Neural progenitor cell (in vitro differentiated cells): ENCODE data around the gene XYLT1. TPM values are rescaled to one million over a fixed set of nuclear protein-coding genes. Genes with fewer than 3 reads are reported as not detected.
A peak's percentile ranks its signal among the peaks of the same experiment; 100 is the strongest.

Source experiments
- DNase-seq: peaks from one replicate; pipeline ENCODE4 v3.0.0-alpha.2; 2016; ENCODE audit warnings: low spot score
- H2AFZ ChIP-seq: fragments of 200-600 bp; sonication (generic); replicated peaks from 2 replicates; pipeline ENCODE4 v1.6.1; 2016; ENCODE audit warnings: antibody characterized with exemption
- H3F3A ChIP-seq: fragments of 200-600 bp; sonication (generic); 2 replicates; pipeline ENCODE4 v1.6.1; 2016; ENCODE audit warnings: antibody characterized with exemption, low read depth
- H3K27ac ChIP-seq: fragments of 200-600 bp; sonication (generic); 2 replicates; pipeline ENCODE4 v1.5.1; 2016; ENCODE audit warnings: mild to moderate bottlenecking
- H3K27me3 ChIP-seq: fragments of 200-600 bp; sonication (generic); 2 replicates; pipeline ENCODE4 v1.6.1; 2016; ENCODE audit warnings: mild to moderate bottlenecking, moderate library complexity
- H3K36me3 ChIP-seq: fragments of 200-600 bp; sonication (generic); 2 replicates; pipeline ENCODE4 v1.5.1; 2016
- H3K4me1 ChIP-seq: fragments of 200-600 bp; sonication (generic); 2 replicates; pipeline ENCODE4 v1.6.1; 2016; ENCODE audit warnings: mixed run types
- H3K4me2 ChIP-seq: fragments of 200-600 bp; sonication (generic); 2 replicates; pipeline ENCODE4 v1.6.1; 2016
- H3K4me3 ChIP-seq: fragments of 200-600 bp; sonication (generic); 2 replicates; pipeline ENCODE4 v1.5.1; 2016
- H3K79me2 ChIP-seq: fragments of 200-600 bp; sonication (generic); 2 replicates; pipeline ENCODE4 v1.6.1; 2016; ENCODE audit warnings: low read depth
- H3K9ac ChIP-seq: fragments of 200-600 bp; sonication (generic); 2 replicates; pipeline ENCODE4 v1.6.1; 2016
- H3K9me3 ChIP-seq: fragments of 200-600 bp; sonication (generic); 2 replicates; pipeline ENCODE4 v1.5.1; 2016; ENCODE audit warnings: low read depth
- H4K20me1 ChIP-seq: fragments of 200-600 bp; sonication (generic); 2 replicates; pipeline ENCODE4 v1.6.1; 2016; ENCODE audit warnings: low read depth
- H3K27ac Mint-ChIP-seq: 3 replicates; pipeline ENCODE4 v1.8.0; 2021; ENCODE audit warnings: mixed read lengths
- H3K27me3 Mint-ChIP-seq: 2 replicates; pipeline ENCODE4 v1.8.0; 2022; ENCODE audit warnings: low read depth, mild to moderate bottlenecking, inconsistent platforms, moderate library complexity, mixed read lengths; ENCODE audit not compliant: insufficient read depth
- H3K36me3 Mint-ChIP-seq: 3 replicates; pipeline ENCODE4 v1.8.0; 2021; ENCODE audit warnings: mixed read lengths
- H3K4me1 Mint-ChIP-seq: 3 replicates; pipeline ENCODE4 v1.8.0; 2021; ENCODE audit warnings: mixed read lengths
- H3K4me3 Mint-ChIP-seq: 3 replicates; pipeline ENCODE4 v1.8.0; 2021; ENCODE audit warnings: mild to moderate bottlenecking, moderate library complexity, mixed read lengths
- H3K9me3 Mint-ChIP-seq: 3 replicates; pipeline ENCODE4 v1.8.0; 2020; ENCODE audit warnings: mixed read lengths
- CTCF ChIP-seq: fragments of 200-600 bp; sonication (generic); IDR thresholded peaks from 2 replicates; pipeline ENCODE4 v1.5.1; 2017; ENCODE audit warnings: antibody characterized with exemption, mild to moderate bottlenecking
- EZH2 ChIP-seq: fragments of 200-600 bp; sonication (generic); IDR thresholded peaks from 2 replicates; pipeline ENCODE4 v1.6.1; 2017; ENCODE audit warnings: antibody characterized with exemption, mild to moderate bottlenecking, moderate library complexity
- EZH2phosphoT487 ChIP-seq: fragments of 200-600 bp; sonication (generic); IDR thresholded peaks from 2 replicates; pipeline ENCODE4 v1.6.1; 2017; ENCODE audit warnings: antibody characterized with exemption
- total RNA-seq: library from RNA; depleted of rRNA; stranded (reverse); fragments of >200 nt; gene quantifications from 2 replicates; pipeline ENCODE4 v1.2.3, GENCODE V29; 2015; ENCODE audit warnings: low replicate concordance

XYLT1 gene
- total RNA-seq, 1 donor from 2014 or later = 5.9 TPM

DNA sequence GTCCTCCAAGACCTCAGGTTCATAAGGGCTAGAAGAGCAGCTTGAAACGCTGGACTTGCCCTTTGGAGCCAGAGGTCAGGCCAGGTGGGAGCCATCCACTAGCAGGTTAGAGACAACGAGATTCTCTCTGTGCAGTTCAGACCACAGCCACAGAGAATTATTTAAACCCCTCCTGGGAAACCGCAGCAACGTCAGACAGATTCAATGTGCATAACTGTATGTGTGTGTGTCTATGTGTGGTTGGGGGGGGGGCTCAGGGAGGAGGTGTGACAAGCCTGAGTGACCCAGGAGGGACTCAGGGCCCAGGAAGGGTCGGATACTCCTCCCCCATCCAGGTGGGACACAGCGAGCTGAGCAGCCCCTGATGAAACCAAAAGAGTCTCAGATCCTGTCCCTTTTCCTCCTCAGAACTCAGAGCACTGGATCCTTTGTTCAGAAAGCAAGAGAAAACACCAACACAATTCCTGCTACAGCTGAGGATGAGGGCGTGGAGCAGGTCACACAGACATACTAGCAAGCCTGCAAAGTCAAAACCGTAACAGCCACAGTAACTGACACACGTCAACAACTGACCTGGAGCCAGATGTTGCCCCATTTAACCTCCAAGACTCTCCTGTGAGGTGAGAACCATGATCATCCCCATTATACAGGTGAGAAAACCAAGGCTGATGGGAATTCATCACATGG lies 66.8 kb downstream of the XYLT1 start:
- Histone ChIP-seq H3F3A (peaks cover 16% of the 10 kb centered on the region), H3K4me2 (no peak overlapping the region), H3K4me1 (peaks cover 18% of the 10 kb centered on the region), H3K4me3 (no peak overlapping the region), H3K9ac (no peak overlapping the region), H3K27me3 (no peaks in the 10 kb centered on the region), H3K36me3 (no peaks in the 10 kb centered on the region), H3K27ac (no peak overlapping the region), H3K79me2 (no peaks in the 10 kb centered on the region), H4K20me1 (no peaks in the 10 kb centered on the region), H2AFZ (no peak overlapping the region), H3K9me3 (no peaks in the 10 kb centered on the region)
- peaks cover 3% of the 10 kb centered on the region for H3K9me3 Mint-ChIP-seq
- no peak for DNase-seq
- peaks cover 2% of the 10 kb centered on the region for H3K27me3 Mint-ChIP-seq
- H3K4me3 Mint-ChIP-seq = no peak overlapping the region
- H3K4me1 Mint-ChIP-seq = peaks cover 46% of the 10 kb centered on the region
- TF ChIP-seq CTCF (no peak), EZH2phosphoT487 (no peak), EZH2 (no peak)
- H3K27ac Mint-ChIP-seq = no peak overlapping the region
- H3K36me3 Mint-ChIP-seq = peaks cover under 1% of the 10 kb centered on the region

GRCh38 chr16:17403156-17403809 lies 67.5 kb downstream of the XYLT1 start:
- Mint-ChIP-seq H3K27ac (peak overlapping the region; percentile 25), H3K36me3 (no peaks in the 10 kb centered on the region), H3K9me3 (peaks cover 3% of the 10 kb centered on the region), H3K4me3 (no peak overlapping the region), H3K4me1 (peaks cover 49% of the 10 kb centered on the region), H3K27me3 (peaks cover 2% of the 10 kb centered on the region)
- DNase-seq = no peak
- H4K20me1 ChIP-seq = no peaks in the 10 kb centered on the region
- no peak overlapping the region for H3K9ac ChIP-seq
- TF ChIP-seq EZH2phosphoT487 (no peak), CTCF (no peak)
- H3K27ac ChIP-seq = no peak overlapping the region
- H3K4me2 ChIP-seq = no peak overlapping the region
- H3K79me2 ChIP-seq = no peaks in the 10 kb centered on the region
- H3K27me3 ChIP-seq = no peaks in the 10 kb centered on the region
- no peaks in the 10 kb centered on the region for H3K9me3 ChIP-seq
- H2AFZ ChIP-seq = no peak overlapping the region
- peaks cover 25% of the 10 kb centered on the region for H3K4me1 ChIP-seq
- H3F3A ChIP-seq = peaks cover 16% of the 10 kb centered on the region
- no peak overlapping the region for H3K4me3 ChIP-seq
- no peaks in the 10 kb centered on the region for H3K36me3 ChIP-seq

GRCh38 chr16:17397499-17397891 lies 73.3 kb downstream of the XYLT1 start:
- Histone ChIP-seq H3K9ac (no peak overlapping the region), H3K36me3 (no peaks in the 10 kb centered on the region), H3K4me2 (no peak overlapping the region), H3K79me2 (no peaks in the 10 kb centered on the region), H3K4me1 (peaks cover 30% of the 10 kb centered on the region), H2AFZ (no peak overlapping the region), H3K9me3 (no peaks in the 10 kb centered on the region), H3K27me3 (no peaks in the 10 kb centered on the region), H4K20me1 (no peaks in the 10 kb centered on the region), H3K27ac (no peak overlapping the region), H3K4me3 (no peak overlapping the region), H3F3A (peaks cover 17% of the 10 kb centered on the region)
- no peak for DNase-seq
- H3K27ac Mint-ChIP-seq = no peak overlapping the region
- TF ChIP-seq EZH2phosphoT487 = no peak
- no peaks in the 10 kb centered on the region for H3K9me3 Mint-ChIP-seq
- H3K4me1 Mint-ChIP-seq = peaks cover 35% of the 10 kb centered on the region
- no peak overlapping the region for H3K4me3 Mint-ChIP-seq
- H3K27me3 Mint-ChIP-seq = peaks cover 5% of the 10 kb centered on the region
- H3K36me3 Mint-ChIP-seq = no peaks in the 10 kb centered on the region
